Chondrocyte (in vitro differentiated cells): ENCODE measurements around the gene SLC28A1. TPM values are rescaled to one million over a fixed set of nuclear protein-coding genes. Genes with fewer than 3 reads are reported as not detected.

Source experiments
- DNase-seq: peaks from one replicate; pipeline ENCODE4 v3.0.0; 2021; ENCODE audit warnings: mixed read lengths, low spot score
- H3K27ac Mint-ChIP-seq: one replicate; pipeline ENCODE4 v1.8.0; 2021; ENCODE audit warnings: mild to moderate bottlenecking, moderate library complexity, mixed read lengths; ENCODE audit not compliant: unreplicated experiment
- H3K27me3 Mint-ChIP-seq: 2 replicates; pipeline ENCODE4 v1.8.0; 2021; ENCODE audit warnings: low read depth, mixed read lengths
- H3K36me3 Mint-ChIP-seq: 2 replicates; pipeline ENCODE4 v1.8.0; 2021; ENCODE audit warnings: low read depth, mixed read lengths
- H3K4me1 Mint-ChIP-seq: 2 replicates; pipeline ENCODE4 v1.8.0; 2021; ENCODE audit warnings: low read depth, mild to moderate bottlenecking, mixed read lengths
- H3K4me3 Mint-ChIP-seq: one replicate; pipeline ENCODE4 v1.8.0; 2021; ENCODE audit warnings: mild to moderate bottlenecking, moderate library complexity, mixed read lengths; ENCODE audit not compliant: unreplicated experiment
- H3K9me3 Mint-ChIP-seq: 2 replicates; pipeline ENCODE4 v1.8.0; 2021; ENCODE audit warnings: low read depth, mixed read lengths
- CTCF ChIP-seq: fragments of 200-600 bp; sonication (generic); IDR thresholded peaks from 2 replicates; pipeline ENCODE4 v1.5.0; 2021; ENCODE audit warnings: antibody characterized with exemption, mild to moderate bottlenecking, moderate library complexity
- total RNA-seq: library from RNA; stranded (reverse); gene quantifications from 3 replicates; pipeline ENCODE4 v1.2.1, GENCODE V29; 2021

SLC28A1 gene
- total RNA-seq, 1 donor from 2014 or later, result not detected

GRCh38 chr15:84968301-84968700 is 83.8 kb downstream of the SLC28A1 start:
- no peak for DNase-seq
- H3K4me3 Mint-ChIP-seq, result no peak overlapping the region
- no peaks in the 10 kb centered on the region for H3K27me3 Mint-ChIP-seq
- H3K36me3 Mint-ChIP-seq, result peaks cover 4% of the 10 kb centered on the region
- H3K9me3 Mint-ChIP-seq, result peaks cover 16% of the 10 kb centered on the region
- H3K4me1 Mint-ChIP-seq, result peaks cover 7% of the 10 kb centered on the region
- no peak overlapping the region for H3K27ac Mint-ChIP-seq
- no peak for TF ChIP-seq CTCF

GRCh38 chr15:84969257-84969656 is 84.8 kb downstream of the SLC28A1 start:
- TF ChIP-seq CTCF, result no peak
- DNase-seq, result no peak
- Mint-ChIP-seq H3K27me3 (no peaks in the 10 kb centered on the region), H3K4me3 (no peak overlapping the region), H3K27ac (no peak overlapping the region), H3K36me3 (peaks cover 4% of the 10 kb centered on the region), H3K9me3 (peaks cover 13% of the 10 kb centered on the region), H3K4me1 (peaks cover 7% of the 10 kb centered on the region)

- no peak for DNase-seq
- H3K4me1 Mint-ChIP-seq, result peaks cover 7% of the 10 kb centered on the region
- peaks cover 3% of the 10 kb centered on the region for H3K36me3 Mint-ChIP-seq
- no peak overlapping the region for H3K4me3 Mint-ChIP-seq
- H3K27me3 Mint-ChIP-seq, result no peaks in the 10 kb centered on the region
- no peak for TF ChIP-seq CTCF
- H3K9me3 Mint-ChIP-seq, result peaks cover 7% of the 10 kb centered on the region
- no peak overlapping the region for H3K27ac Mint-ChIP-seq
Measured at GRCh38 chr15:84970843-84971242, 86.4 kb downstream of the SLC28A1 start.

- H3K4me1 Mint-ChIP-seq, result no peaks in the 10 kb centered on the region
- H3K27ac Mint-ChIP-seq, result no peak overlapping the region
- H3K4me3 Mint-ChIP-seq, result no peak overlapping the region
- H3K27me3 Mint-ChIP-seq, result no peaks in the 10 kb centered on the region
- no peak for DNase-seq
- H3K36me3 Mint-ChIP-seq, result no peaks in the 10 kb centered on the region
- no peak for TF ChIP-seq CTCF
- no peaks in the 10 kb centered on the region for H3K9me3 Mint-ChIP-seq
Measured at GRCh38 chr15:84973492-84974460, 89.3 kb downstream of the SLC28A1 start.

- H3K27me3 Mint-ChIP-seq, result no peaks in the 10 kb centered on the region
- H3K4me1 Mint-ChIP-seq, result peaks cover 8% of the 10 kb centered on the region
- no peaks in the 10 kb centered on the region for H3K9me3 Mint-ChIP-seq
- no peak for TF ChIP-seq CTCF
- no peak overlapping the region for H3K4me3 Mint-ChIP-seq
- DNase-seq, result no peak
- no peak overlapping the region for H3K27ac Mint-ChIP-seq
- no peaks in the 10 kb centered on the region for H3K36me3 Mint-ChIP-seq
Measured at GRCh38 chr15:84975871-84976351, 91.4 kb downstream of the SLC28A1 start.
